SK-N-SH treated with all-trans-retinoic acid at 6 μM for 48 hours (cell line): ENCODE results near the gene CELF5.

Experiments
- ARNTL ChIP-seq: fragments of 450-650 bp; formaldehyde crosslinking; IDR thresholded peaks from 2 replicates; pipeline ENCODE4 v1.5.0; 2020; ENCODE audit warnings: low read depth, mild to moderate bottlenecking, moderate library complexity, borderline replicate concordance
- BACH2 ChIP-seq: fragments of 250-450 bp; sonication (Bioruptor Pico); IDR thresholded peaks from 2 replicates; pipeline ENCODE4 v1.9.0; 2021; ENCODE audit warnings: mild to moderate bottlenecking, borderline replicate concordance
- CSDC2 ChIP-seq: fragments of 250-450 bp; sonication (Bioruptor Pico); IDR thresholded peaks from 2 replicates; pipeline ENCODE4 v1.5.0; 2020; ENCODE audit warnings: mild to moderate bottlenecking, moderate library complexity
- CSRNP3 ChIP-seq: fragments of 250-450 bp; sonication (Bioruptor Pico); IDR thresholded peaks from 2 replicates; pipeline ENCODE4 v1.5.1; 2021; ENCODE audit warnings: mild to moderate bottlenecking, moderate library complexity
- GLIS3 ChIP-seq: fragments of 250-450 bp; sonication (Bioruptor Pico); IDR thresholded peaks from 2 replicates; pipeline ENCODE4 v1.5.0; 2020; ENCODE audit warnings: mild to moderate bottlenecking, moderate library complexity
- PATZ1 ChIP-seq: fragments of 250-450 bp; sonication (Bioruptor Pico); IDR thresholded peaks from 2 replicates; pipeline ENCODE4 v1.8.0; 2020; ENCODE audit warnings: mild to moderate bottlenecking, moderate library complexity, borderline replicate concordance
- PPARA ChIP-seq: fragments of 250-450 bp; sonication (Bioruptor Pico); IDR thresholded peaks from 2 replicates; pipeline ENCODE4 v1.5.0; 2020; ENCODE audit warnings: mild to moderate bottlenecking, borderline replicate concordance
- RARB ChIP-seq: fragments of 250-450 bp; sonication (Bioruptor Pico); IDR thresholded peaks from 2 replicates; pipeline ENCODE4 v1.8.0; 2021; ENCODE audit warnings: mild to moderate bottlenecking, moderate library complexity
- TCF4 ChIP-seq: fragments of 250-450 bp; sonication (Bioruptor Pico); IDR thresholded peaks from 2 replicates; pipeline ENCODE4 v1.8.0; 2021; ENCODE audit warnings: mild to moderate bottlenecking, moderate library complexity, borderline replicate concordance
- TOX ChIP-seq: fragments of 250-450 bp; sonication (Bioruptor Pico); IDR thresholded peaks from 2 replicates; pipeline ENCODE4 v1.8.0; 2021; ENCODE audit warnings: mild to moderate bottlenecking, moderate library complexity, borderline replicate concordance
- TSHZ2 ChIP-seq: fragments of 250-450 bp; sonication (Bioruptor Pico); IDR thresholded peaks from 2 replicates; pipeline ENCODE4 v1.5.0; 2020; ENCODE audit warnings: mild to moderate bottlenecking, moderate library complexity
- ZFP3 ChIP-seq: fragments of 250-450 bp; sonication (Bioruptor Pico); IDR thresholded peaks from 2 replicates; pipeline ENCODE4 v1.5.0; 2020; ENCODE audit warnings: mild to moderate bottlenecking, moderate library complexity
- ZFP30 ChIP-seq: fragments of 450-650 bp; formaldehyde crosslinking; IDR thresholded peaks from 2 replicates; pipeline ENCODE4 v1.5.0; 2022; ENCODE audit warnings: mild to moderate bottlenecking, moderate library complexity
- ZNF8 ChIP-seq: fragments of 450-650 bp; formaldehyde crosslinking; IDR thresholded peaks from 2 replicates; pipeline ENCODE4 v1.5.0; 2020; ENCODE audit warnings: mild to moderate bottlenecking, moderate library complexity

- TF ChIP-seq ZNF8 (no peak), PATZ1 (no peak), CSDC2 (no peak), RARB (CRISPR knock-in tag) (no peak), TOX (CRISPR knock-in tag) (no peak), TSHZ2 (no peak), CSRNP3 (CRISPR knock-in tag) (no peak), BACH2 (no peak), PPARA (CRISPR knock-in tag) (no peak), ZFP3 (CRISPR knock-in tag) (no peak), ARNTL (no peak), ZFP30 (CRISPR knock-in tag) (no peak), GLIS3 (no peak), TCF4 (CRISPR knock-in tag) (no peak)
Measured at GRCh38 chr19:3338541-3339181, 114.2 kb downstream of the CELF5 start.
